Gastrocnemius medialis (tissue), 4 donors: ENCODE results near the gene SLC15A3. TPM values are rescaled to one million over a fixed set of nuclear protein-coding genes. Genes with fewer than 3 reads are reported as not detected.

Source experiments
- ATAC-seq, 2 donors: fragments of 150-250 bp; one replicate each; pipeline ENCODE4 v1.9.1; 2016
- DNase-seq, 2 donors: peaks; one replicate each; pipeline ENCODE4 v3.0.0-alpha.2; 2019
- H3K27ac ChIP-seq, 4 donors: fragments of 200-600 bp; sonication (generic); 1 replicate in 1 of 4; 2 replicates in 3 of 4; pipeline ENCODE4 v1.5.1; 2016 to 2018; ENCODE audit warnings: mild to moderate bottlenecking in 2 of 4, moderate library complexity in 1 of 4
- H3K27me3 ChIP-seq, 3 donors: fragments of 200-600 bp; sonication (generic) in 2 of 3; 1 replicate in 1 of 3; 2 replicates in 2 of 3; pipeline versions ENCODE4 v1.5.1 to v1.6.0; 2016 to 2019; ENCODE audit warnings: mild to moderate bottlenecking in 1 of 3, moderate library complexity in 1 of 3
- H3K36me3 ChIP-seq, 2 donors: fragments of 200-600 bp; sonication (generic) in 1 of 2; one replicate each; pipeline ENCODE4 v1.5.1; 2017 to 2018
- H3K4me1 ChIP-seq, 2 donors: fragments of 200-600 bp; sonication (generic) in 1 of 2; one replicate each; pipeline ENCODE4 v1.5.1; 2016 to 2017; ENCODE audit warnings: mild to moderate bottlenecking in 2 of 2
- H3K4me3 ChIP-seq, 4 donors: fragments of 200-600 bp; sonication (generic) in 3 of 4; 1 replicate in 1 of 4; 2 replicates in 3 of 4; pipeline ENCODE4 v1.5.1; 2016 to 2019; ENCODE audit warnings: mild to moderate bottlenecking in 2 of 4
- H3K9me3 ChIP-seq, 3 donors: fragments of 200-600 bp; sonication (generic) in 2 of 3; 1 replicate in 1 of 3; 2 replicates in 2 of 3; pipeline ENCODE4 v1.5.1; 2016 to 2019
- POLR2A ChIP-seq, 2 donors: fragments of 450-650 bp; IDR thresholded peaks; one replicate each; pipeline ENCODE4 v1.6.1; 2017; ENCODE audit warnings: antibody characterized with exemption in 2 of 2, mild to moderate bottlenecking in 2 of 2, moderate library complexity in 2 of 2
- in situ Hi-C, 4 donors: fragments of 200-750 bp; cut with MboI; loops; one replicate each; pipeline versions ENCODE4 v1.15.0 to v1.8.0; 2017; ENCODE audit warnings: low sequenced_read_pairs in 4 of 4
- intact Hi-C: fragments of 100-400 bp; cut with DNase I; formaldehyde crosslinking; loops from one replicate; pipeline ENCODE4 v1.15.1; 2023; ENCODE audit warnings: low total_unique reads
- total RNA-seq, 4 donors: library from RNA; depleted of rRNA; stranded (reverse); fragments of >200 nt; gene quantifications; one replicate each; pipeline versions ENCODE4 v1.1.0 to v1.2.3, GENCODE V29; 2016
- TF ChIP-seq, protein P1 (sequence below), 5 experiments: fragments of 450-650 bp in 3 of 5; fragments of 200-600 bp in 2 of 5; sonication (generic) in 2 of 5; IDR thresholded peaks in 4 of 5; conservative IDR thresholded peaks in 1 of 5; 1 replicate in 4 of 5; 2 replicates in 1 of 5; pipeline ENCODE4 v1.5.1; 2016 to 2019; ENCODE audit warnings: antibody characterized with exemption in 5 of 5, mild to moderate bottlenecking in 3 of 5, moderate library complexity in 3 of 5

SLC15A3 gene
- total RNA-seq, 4 donors from 2014 or later: 2.8 to 6.9 (median 6.0) TPM

- in situ Hi-C loops (loop anchor here in 1 of 4 donors (25.0 kb wide), 1 partner anchor 93 kb away; no protein-coding TSS in a partner anchor), intact Hi-C loops (no loop called here)
- Histone ChIP-seq H3K36me3 (no peaks in the 10 kb centered on the region), H3K27me3 (peaks cover 0 to 6% (median 0%) of the 10 kb centered on the region in 3 donors), H3K9me3 (no peaks in the 10 kb centered on the region), H3K4me3 (no peak overlapping the region), H3K4me1 (peaks cover 0 to 6% of the 10 kb centered on the region in 2 donors), H3K27ac (no peak overlapping the region)
- TF ChIP-seq, protein P1, sequence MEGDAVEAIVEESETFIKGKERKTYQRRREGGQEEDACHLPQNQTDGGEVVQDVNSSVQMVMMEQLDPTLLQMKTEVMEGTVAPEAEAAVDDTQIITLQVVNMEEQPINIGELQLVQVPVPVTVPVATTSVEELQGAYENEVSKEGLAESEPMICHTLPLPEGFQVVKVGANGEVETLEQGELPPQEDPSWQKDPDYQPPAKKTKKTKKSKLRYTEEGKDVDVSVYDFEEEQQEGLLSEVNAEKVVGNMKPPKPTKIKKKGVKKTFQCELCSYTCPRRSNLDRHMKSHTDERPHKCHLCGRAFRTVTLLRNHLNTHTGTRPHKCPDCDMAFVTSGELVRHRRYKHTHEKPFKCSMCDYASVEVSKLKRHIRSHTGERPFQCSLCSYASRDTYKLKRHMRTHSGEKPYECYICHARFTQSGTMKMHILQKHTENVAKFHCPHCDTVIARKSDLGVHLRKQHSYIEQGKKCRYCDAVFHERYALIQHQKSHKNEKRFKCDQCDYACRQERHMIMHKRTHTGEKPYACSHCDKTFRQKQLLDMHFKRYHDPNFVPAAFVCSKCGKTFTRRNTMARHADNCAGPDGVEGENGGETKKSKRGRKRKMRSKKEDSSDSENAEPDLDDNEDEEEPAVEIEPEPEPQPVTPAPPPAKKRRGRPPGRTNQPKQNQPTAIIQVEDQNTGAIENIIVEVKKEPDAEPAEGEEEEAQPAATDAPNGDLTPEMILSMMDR (IDR thresholded peaks at IDR 0.05 in 4 of 5, conservative IDR thresholded peaks at IDR 0.05 in 1 of 5): no peak
- no peak for TF ChIP-seq POLR2A (IDR thresholded peaks at IDR 0.05)
- no peak for ATAC-seq
- DNase-seq: no peak
Measured at GRCh38 chr11:60994541-60995080, 42.6 kb upstream of the SLC15A3 start.

DNA sequence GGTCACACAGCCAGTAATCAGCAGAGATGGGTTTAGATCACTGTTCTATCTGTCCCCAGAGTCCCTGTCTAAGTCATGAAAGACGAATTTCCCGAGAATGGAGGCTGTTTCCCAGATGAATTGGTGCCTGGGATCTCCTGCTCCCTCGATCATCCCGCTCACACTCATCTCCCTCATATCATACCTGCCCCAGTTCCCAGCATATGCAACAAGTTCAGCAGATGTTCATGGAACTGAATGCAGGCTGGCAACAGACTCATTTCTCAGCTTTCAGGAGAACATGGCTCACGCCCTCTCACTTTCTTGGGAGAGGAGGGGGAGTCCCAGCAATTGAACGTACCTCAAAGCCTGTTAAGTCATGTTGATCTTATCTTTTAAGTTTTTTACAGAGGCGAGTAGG is 41.6 kb upstream of the SLC15A3 start:
- no peak overlapping the region for H3K27ac ChIP-seq
- H3K4me3 ChIP-seq: no peak overlapping the region
- H3K9me3 ChIP-seq: no peaks in the 10 kb centered on the region
- ATAC-seq: no peak
- TF ChIP-seq POLR2A (IDR thresholded peaks at IDR 0.05): no peak
- TF ChIP-seq, protein P1 (IDR thresholded peaks at IDR 0.05 in 4 of 5, conservative IDR thresholded peaks at IDR 0.05 in 1 of 5): no peak
- in situ Hi-C loops: loop anchor here in 1 of 4 donors (25.0 kb wide), 1 partner anchor 94 kb away; no protein-coding TSS in a partner anchor
- H3K36me3 ChIP-seq: no peaks in the 10 kb centered on the region
- no peak for DNase-seq
- peaks cover 0 to 6% of the 10 kb centered on the region in 2 donors for H3K4me1 ChIP-seq
- intact Hi-C loops: no loop called here
- H3K27me3 ChIP-seq: peaks cover 0 to 6% (median 0%) of the 10 kb centered on the region in 3 donors

DNA sequence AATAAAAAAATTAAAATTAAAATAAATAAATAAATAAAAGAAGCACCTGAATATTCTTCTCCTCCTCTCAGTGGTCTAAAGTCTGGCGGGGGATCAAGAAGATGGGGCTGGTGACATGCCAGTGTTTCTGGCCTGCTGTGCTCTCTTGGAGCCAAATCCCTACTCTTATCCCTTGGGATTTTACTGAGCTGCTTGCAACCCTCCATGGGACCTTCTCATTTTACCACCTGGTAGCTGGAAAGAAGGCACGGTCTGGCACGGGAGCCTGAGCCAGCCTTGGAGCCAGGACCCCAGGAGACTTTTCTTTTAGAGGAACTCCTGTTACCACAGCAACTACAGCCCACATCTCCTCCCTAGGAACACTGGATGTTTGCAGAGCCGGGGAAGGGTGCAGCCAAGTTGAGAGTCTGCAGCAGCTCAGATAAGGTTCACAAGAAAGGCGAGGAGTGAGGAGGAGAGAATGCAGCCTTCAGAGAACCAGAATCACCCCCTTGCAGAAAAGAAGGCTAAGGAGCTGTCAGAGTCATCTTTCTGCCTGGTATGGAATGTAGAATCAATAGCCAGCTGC is 41.0 kb upstream of the SLC15A3 start:
- Histone ChIP-seq H3K27me3 (peaks cover 0 to 6% (median 0%) of the 10 kb centered on the region in 3 donors), H3K36me3 (no peaks in the 10 kb centered on the region), H3K9me3 (no peaks in the 10 kb centered on the region), H3K4me3 (no peak overlapping the region), H3K4me1 (peaks cover 0 to 6% of the 10 kb centered on the region in 2 donors), H3K27ac (no peak overlapping the region)
- in situ Hi-C loops: loop anchor here in 1 of 4 donors (25.0 kb wide), 1 partner anchor 94 kb away; no protein-coding TSS in a partner anchor
- ATAC-seq (no peak), DNase-seq (no peak)
- intact Hi-C loops: no loop called here
- TF ChIP-seq, protein P1 (IDR thresholded peaks at IDR 0.05 in 4 of 5, conservative IDR thresholded peaks at IDR 0.05 in 1 of 5): no peak
- no peak for TF ChIP-seq POLR2A (IDR thresholded peaks at IDR 0.05)

- Histone ChIP-seq H3K4me3 (no peak overlapping the region), H3K9me3 (no peaks in the 10 kb centered on the region), H3K27ac (no peak overlapping the region), H3K4me1 (peaks cover 0 to 6% of the 10 kb centered on the region in 2 donors), H3K27me3 (peaks cover 0 to 6% (median 0%) of the 10 kb centered on the region in 3 donors), H3K36me3 (no peaks in the 10 kb centered on the region)
- no peak for TF ChIP-seq POLR2A (IDR thresholded peaks at IDR 0.05)
- TF ChIP-seq, protein P1 (IDR thresholded peaks at IDR 0.05 in 4 of 5, conservative IDR thresholded peaks at IDR 0.05 in 1 of 5): no peak
- intact Hi-C loops (no loop called here), in situ Hi-C loops (loop anchor here in 1 of 4 donors (25.0 kb wide), 1 partner anchor 96 kb away; no protein-coding TSS in a partner anchor)
- DNase-seq (no peak), ATAC-seq (no peak)
Measured at GRCh38 chr11:60991457-60991856, 39.5 kb upstream of the SLC15A3 start.
